RWPE1 (cell line): ENCODE data around the gene KAT6B.
"Not testable (repeated sequence)": the region's sequence is repeated elsewhere in the genome, so short reads cannot be mapped to it uniquely, and the experiment has no call there.

Experiments used
- CTCF ChIA-PET: fragments of 350-600 bp; sonication (Branson Sonifier 250); formaldehyde crosslinking; extraction: SDS; loops from one replicate; lab custom pipeline; 2021; lab: Yijun Ruan, JAX
- POLR2A ChIA-PET: fragments of 400-600 bp; formaldehyde crosslinking; extraction: SDS; loops from one replicate; lab custom pipeline; 2020; ENCODE audit warnings: antibody characterized with exemption; ENCODE audit not compliant: low non-redundant PET; lab: Yijun Ruan, JAX
- DNase-seq: peaks from one replicate; pipeline ENCODE4 v3.0.0; 2012; ENCODE audit warnings: low spot score
- H3K27ac ChIP-seq: fragments of 450-650 bp; 2 replicates; pipeline ENCODE4 v1.5.1; 2017
- TF ChIP-seq, protein P1 (sequence below): fragments of 450-650 bp; conservative IDR thresholded peaks from 2 replicates; pipeline ENCODE4 v1.5.1; 2017; ENCODE audit warnings: low read depth, mild to moderate bottlenecking

The KAT6B gene

DNA sequence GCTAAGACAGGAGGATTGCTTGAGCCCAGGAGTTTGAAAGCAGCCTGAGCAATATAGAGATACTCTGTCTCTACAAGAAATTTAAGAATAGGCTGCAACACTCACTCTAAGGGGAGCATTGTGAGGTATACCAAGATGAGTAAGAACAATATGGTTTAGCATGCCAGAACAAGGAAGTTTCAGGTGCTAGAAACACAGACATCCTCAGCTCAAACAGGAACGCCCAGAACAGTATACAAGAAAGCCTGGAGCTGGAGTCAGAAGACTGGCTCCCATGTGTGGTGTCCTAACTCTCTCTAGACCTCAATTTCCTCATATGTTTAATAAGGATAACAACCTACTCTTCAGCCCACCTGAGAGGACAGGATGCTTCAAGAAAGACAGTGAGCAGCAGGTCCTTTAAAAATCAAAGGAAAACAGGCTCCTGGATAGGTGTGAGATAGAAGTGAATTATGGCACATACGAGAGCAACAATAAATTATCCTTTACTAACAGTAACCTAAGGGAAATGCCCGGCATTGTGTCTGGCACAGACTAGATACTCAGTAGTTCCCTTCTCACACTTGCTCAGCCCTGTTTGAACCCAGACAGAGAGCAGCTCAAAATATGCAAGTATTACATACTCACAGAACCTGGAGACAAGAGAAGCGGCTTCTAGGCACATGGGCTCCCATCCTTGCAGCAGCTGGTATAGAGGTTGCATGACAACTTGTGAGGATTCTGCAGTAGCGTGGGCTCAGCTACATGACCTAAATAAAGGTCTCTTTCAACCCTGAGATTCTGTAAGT is 45.4 kb downstream of the KAT6B start:
- DNase-seq = peak; percentile 21
- POLR2A ChIA-PET = no interaction called here
- CTCF ChIA-PET = no interaction called here

DNA sequence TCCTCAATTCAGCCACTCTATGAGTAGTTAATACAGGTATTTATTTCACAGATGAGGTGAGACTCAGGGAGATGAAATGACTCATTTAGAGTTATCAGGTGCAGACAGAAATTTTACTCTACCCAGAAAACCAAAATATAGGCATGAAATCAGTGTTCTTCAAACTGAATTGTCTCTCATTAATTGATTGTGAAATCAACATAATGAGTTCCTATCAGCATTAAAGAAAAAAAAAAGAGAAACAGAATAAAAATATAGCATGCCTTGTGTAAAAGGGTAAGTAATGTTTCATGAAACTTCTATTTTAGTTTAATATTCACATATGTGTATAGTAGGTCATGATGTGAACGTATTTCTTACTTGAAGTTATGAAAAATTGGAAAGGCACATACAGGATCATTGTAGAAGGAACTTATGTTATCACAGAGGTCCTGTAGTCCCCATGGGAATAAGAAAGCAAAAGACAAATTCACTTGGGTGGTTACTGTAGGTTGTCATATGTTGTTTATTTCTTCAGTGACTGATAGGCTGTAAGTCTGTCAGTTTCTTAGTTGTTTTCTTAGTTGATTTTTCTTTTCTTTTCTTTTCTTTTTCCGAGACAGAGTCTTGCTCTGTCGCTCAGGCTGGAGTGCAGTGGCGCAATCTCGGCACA is 47.5 kb downstream of the KAT6B start:
- TF ChIP-seq, protein P1, sequence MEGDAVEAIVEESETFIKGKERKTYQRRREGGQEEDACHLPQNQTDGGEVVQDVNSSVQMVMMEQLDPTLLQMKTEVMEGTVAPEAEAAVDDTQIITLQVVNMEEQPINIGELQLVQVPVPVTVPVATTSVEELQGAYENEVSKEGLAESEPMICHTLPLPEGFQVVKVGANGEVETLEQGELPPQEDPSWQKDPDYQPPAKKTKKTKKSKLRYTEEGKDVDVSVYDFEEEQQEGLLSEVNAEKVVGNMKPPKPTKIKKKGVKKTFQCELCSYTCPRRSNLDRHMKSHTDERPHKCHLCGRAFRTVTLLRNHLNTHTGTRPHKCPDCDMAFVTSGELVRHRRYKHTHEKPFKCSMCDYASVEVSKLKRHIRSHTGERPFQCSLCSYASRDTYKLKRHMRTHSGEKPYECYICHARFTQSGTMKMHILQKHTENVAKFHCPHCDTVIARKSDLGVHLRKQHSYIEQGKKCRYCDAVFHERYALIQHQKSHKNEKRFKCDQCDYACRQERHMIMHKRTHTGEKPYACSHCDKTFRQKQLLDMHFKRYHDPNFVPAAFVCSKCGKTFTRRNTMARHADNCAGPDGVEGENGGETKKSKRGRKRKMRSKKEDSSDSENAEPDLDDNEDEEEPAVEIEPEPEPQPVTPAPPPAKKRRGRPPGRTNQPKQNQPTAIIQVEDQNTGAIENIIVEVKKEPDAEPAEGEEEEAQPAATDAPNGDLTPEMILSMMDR = no peak
- ChIA-PET CTCF (no interaction called here), POLR2A (no interaction called here)
- DNase-seq = no peak
- no peak overlapping the region for H3K27ac ChIP-seq

More for the DNA sequence above, 45.4 kb downstream of the KAT6B start:
- TF ChIP-seq, protein P1 = no peak
- H3K27ac ChIP-seq = no peak overlapping the region

DNA sequence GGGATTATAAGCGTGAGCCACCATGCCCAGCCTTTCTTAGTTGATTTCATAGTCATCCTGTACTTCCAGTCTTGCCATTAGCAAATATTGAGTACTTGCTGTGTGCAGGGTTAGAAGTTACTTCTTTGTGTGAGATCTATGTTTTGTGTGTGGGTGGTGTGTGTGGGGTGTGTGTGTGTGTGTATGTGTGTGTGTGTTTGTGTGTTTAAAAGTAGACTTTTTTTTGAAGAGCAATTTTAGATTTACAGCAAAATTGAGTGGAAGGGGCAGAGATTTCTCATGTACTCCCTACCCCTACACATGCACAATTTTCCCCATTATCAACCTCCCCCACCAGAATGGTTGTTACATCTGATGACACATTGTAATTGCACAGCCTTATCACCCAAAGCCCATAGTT is 48.2 kb downstream of the KAT6B start:
- H3K27ac ChIP-seq = no peak overlapping the region
- ChIA-PET POLR2A (no interaction called here), CTCF (interaction anchor here (0.7 kb wide), 1 partner anchor 11 kb away, joined by 3 read pairs; no protein-coding TSS in a partner anchor)
- no peak for DNase-seq
- TF ChIP-seq, protein P1 = no peak

DNA sequence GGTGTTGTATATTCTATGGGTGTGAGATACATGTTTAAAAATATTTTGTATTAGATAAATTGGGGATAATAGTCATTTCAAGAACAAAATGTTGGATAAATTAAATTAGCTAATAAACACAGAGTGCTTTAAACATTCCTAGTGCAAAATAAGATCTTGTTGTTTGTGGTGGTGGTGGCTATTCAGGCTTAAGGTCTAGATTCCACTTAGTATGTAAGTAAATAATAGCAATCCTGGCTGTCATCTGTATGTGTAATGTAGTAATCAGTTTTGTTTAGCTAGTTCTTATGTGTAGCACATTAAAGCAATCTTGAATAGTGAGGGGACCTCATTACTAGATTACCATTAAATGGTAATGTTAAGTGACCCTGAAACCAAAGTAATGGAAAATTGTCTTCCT is 48.7 kb downstream of the KAT6B start:
- DNase-seq = no peak
- TF ChIP-seq, protein P1 = no peak
- H3K27ac ChIP-seq = no peak overlapping the region
- POLR2A ChIA-PET = no interaction called here
- CTCF ChIA-PET = interaction anchor here (0.7 kb wide), 2 partner anchors 10 to 126 kb away, joined by 3 to 4 read pairs; no protein-coding TSS in a partner anchor

DNA sequence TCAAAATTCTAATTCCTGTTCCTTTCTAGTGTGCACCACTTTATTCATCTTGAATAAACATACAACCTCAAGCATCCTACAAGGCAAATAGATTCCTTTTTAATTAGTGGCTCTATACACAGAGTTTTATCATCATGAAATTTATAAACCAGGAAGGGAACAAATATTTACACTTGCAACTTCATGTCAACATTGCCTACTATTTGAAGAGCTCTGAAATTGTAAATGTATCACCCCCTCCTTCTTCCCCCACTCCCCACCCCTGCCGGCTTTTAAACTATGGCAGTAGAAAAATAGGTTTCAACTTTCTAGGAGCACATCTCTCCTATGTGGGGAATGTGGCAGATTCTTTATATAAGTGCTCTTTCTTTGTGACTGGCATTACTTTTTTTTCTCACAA is 49.6 kb downstream of the KAT6B start:
- TF ChIP-seq, protein P1 = no peak
- no peak overlapping the region for H3K27ac ChIP-seq
- ChIA-PET POLR2A (no interaction called here), CTCF (interaction anchor here (0.6 kb wide), 1 partner anchor 30 kb away, joined by 4 read pairs; no protein-coding TSS in a partner anchor)
- no peak for DNase-seq

DNA sequence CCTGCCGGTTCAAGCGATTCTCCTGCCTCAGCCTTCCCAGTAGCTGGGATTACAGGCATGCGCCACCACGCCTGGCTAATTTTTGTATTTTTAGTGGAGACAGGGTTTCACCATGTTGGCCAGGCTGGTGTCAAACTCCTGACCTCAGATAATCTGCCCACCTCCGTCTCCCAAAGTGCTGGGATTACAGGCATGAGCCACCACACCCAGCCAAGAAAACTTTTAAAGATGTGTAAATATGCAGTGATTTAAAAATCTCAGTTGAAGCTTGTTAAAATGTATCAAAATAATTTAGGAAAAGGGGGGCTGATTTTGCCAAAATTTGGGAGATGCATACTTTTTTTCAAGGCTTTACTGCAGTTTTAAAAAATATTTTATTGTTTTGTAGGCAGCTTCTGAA is 50.7 kb downstream of the KAT6B start:
- not testable (repeated sequence) for DNase-seq, H3K27ac ChIP-seq
- CTCF ChIA-PET = interaction anchor here (1.0 kb wide), 1 partner anchor 144 kb away, joined by 3 read pairs; no protein-coding TSS in a partner anchor
- POLR2A ChIA-PET = interaction anchor here (0.5 kb wide), 1 partner anchor 19 kb away, joined by 10 read pairs; no protein-coding TSS in a partner anchor
